Measurements from ENCODE around the gene ADCYAP1R1. TPM values are rescaled to one million over a fixed set of nuclear protein-coding genes. Genes with fewer than 3 reads are reported as not detected.
A peak's percentile ranks its signal among the peaks of the same experiment; 100 is the strongest.

The ADCYAP1R1 gene
- total RNA-seq, 5 donors from 2014 or later (not counting 1 experiment from before 2014, with no cell fraction given), result not detected

DNA sequence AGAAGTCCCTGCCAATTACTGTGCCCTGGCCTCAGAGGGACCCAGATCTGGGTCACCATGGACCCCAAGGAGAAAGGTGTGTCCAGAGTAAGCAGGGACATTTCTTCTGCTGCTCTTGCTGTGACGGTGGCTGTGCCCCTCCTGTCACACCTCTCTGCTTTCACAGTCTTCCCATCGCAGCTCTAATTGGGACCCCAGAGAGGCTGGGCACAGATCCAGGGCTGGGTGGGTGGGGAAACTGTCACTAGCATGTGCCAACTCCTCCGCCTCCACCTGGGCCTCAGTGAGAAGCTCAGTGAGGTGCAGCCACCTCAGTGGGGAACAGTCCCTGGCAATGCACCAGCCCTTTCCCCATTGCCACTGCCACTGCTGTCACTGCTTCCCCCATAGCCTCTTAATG lies 37.3 kb upstream of the ADCYAP1R1 start:
- Mint-ChIP-seq H3K36me3 (no peaks in the 10 kb centered on the region), H3K4me3 (no peak overlapping the region), H3K27ac (no peak overlapping the region), H3K27me3 (peaks cover 13 to 16% of the 10 kb centered on the region in 2 donors), H3K9me3 (peaks cover 0 to 7% (median 7%) of the 10 kb centered on the region in 3 donors), H3K4me1 (peaks cover 13 to 36% (median 20%) of the 10 kb centered on the region in 3 donors)
- ChIA-PET CTCF (no interaction called here), POLR2A (no interaction called here)
- Histone ChIP-seq H3K9me3 (no peaks in the 10 kb centered on the region), H3K4me3 (ENCODE audit: control insufficient read depth in 1 of 2, extremely low read depth in 1 of 2, low read length in 1 of 2) (no peak overlapping the region), H3K27me3 (replicated peaks in 1 of 2; ENCODE audit: control insufficient read depth in 2 of 2, extremely low read depth in 1 of 2, insufficient read depth in 2 of 2, low read length in 1 of 2) (peaks cover 0 to 8% of the 10 kb centered on the region in 2 experiments), H3K27ac (ENCODE audit: low read length) (no peak overlapping the region), H3K36me3 (ENCODE audit: control insufficient read depth in 2 of 2, extremely low read depth in 1 of 2, insufficient read depth in 1 of 2, low read length in 1 of 2) (no peaks in the 10 kb centered on the region), H3K4me1 (ENCODE audit: control insufficient read depth in 1 of 2, extremely low read depth in 1 of 2, insufficient read depth in 2 of 2, low read length in 2 of 2) (peaks cover 5 to 23% of the 10 kb centered on the region in 2 experiments)
- DNase-seq (no peak), ATAC-seq (replicated peaks in 1 of 4) (no peak)
- WGBS (ENCODE audit: insufficient coverage), result 67% methylated on average over 1 of the region's 3 CpGs

DNA sequence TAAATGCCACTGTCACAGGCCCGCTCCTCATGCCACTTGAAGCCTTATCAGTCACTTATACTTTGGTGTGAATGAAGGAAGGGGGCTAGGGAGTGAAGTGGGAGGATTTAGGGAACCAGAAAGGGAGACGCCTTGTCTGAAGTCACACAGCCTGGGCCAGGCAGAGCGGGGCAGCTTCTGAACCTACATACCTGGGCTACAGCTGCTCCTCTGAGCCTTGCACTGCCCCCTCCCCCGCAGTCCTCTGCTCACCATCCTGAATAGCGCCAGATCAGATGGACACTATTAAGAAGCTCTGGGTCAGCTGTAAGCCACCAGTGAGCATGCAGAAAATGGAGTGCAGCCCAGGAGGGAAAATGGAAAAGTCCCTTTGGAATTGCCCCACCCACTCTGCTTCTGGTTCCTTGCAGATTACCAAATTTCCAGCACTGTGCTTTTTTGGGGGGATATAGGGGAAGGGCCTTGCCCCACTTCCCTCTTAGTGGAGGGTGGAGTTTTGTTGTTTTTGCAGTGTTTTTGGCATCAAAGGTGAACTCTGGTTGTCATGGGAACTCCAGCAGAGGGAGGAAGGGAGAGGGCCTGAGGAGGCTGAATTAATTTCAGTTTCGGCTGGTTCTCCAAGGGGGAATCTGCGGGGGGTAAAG lies 35.0 kb upstream of the ADCYAP1R1 start:
- Mint-ChIP-seq H3K27me3 (peaks cover 13 to 16% of the 10 kb centered on the region in 2 donors), H3K9me3 (no peaks in the 10 kb centered on the region), H3K27ac (no peak overlapping the region), H3K4me1 (peaks cover 22 to 51% (median 30%) of the 10 kb centered on the region in 3 donors), H3K36me3 (no peaks in the 10 kb centered on the region), H3K4me3 (peak overlapping the region in 1 of 3 donors; percentile 57)
- Histone ChIP-seq H3K4me3 (ENCODE audit: control insufficient read depth in 1 of 2, extremely low read depth in 1 of 2, low read length in 1 of 2) (no peak overlapping the region), H3K9me3 (no peaks in the 10 kb centered on the region), H3K27me3 (replicated peaks in 1 of 2; ENCODE audit: control insufficient read depth in 2 of 2, extremely low read depth in 1 of 2, insufficient read depth in 2 of 2, low read length in 1 of 2) (peaks cover 0 to 8% of the 10 kb centered on the region in 2 experiments), H3K36me3 (ENCODE audit: control insufficient read depth in 2 of 2, extremely low read depth in 1 of 2, insufficient read depth in 1 of 2, low read length in 1 of 2) (no peaks in the 10 kb centered on the region), H3K27ac (ENCODE audit: low read length) (no peak overlapping the region), H3K4me1 (ENCODE audit: control insufficient read depth in 1 of 2, extremely low read depth in 1 of 2, insufficient read depth in 2 of 2, low read length in 2 of 2) (peaks cover 5 to 29% of the 10 kb centered on the region in 2 experiments)
- POLR2A ChIA-PET, result no interaction called here
- ATAC-seq (replicated peaks in 1 of 4), result peak in 2 of 4 experiments; percentile 37 to 83
- DNase-seq, result peak in 2 of 35 experiments; percentile 3 to 22
- CTCF ChIA-PET, result interaction anchor here in 1 of 2 donors (0.6 kb wide), 1 partner anchor 32 kb away, joined by 3 read pairs; no protein-coding TSS in a partner anchor
- WGBS (ENCODE audit: insufficient coverage), result 82% methylated on average over 5 of the region's 7 CpGs

DNA sequence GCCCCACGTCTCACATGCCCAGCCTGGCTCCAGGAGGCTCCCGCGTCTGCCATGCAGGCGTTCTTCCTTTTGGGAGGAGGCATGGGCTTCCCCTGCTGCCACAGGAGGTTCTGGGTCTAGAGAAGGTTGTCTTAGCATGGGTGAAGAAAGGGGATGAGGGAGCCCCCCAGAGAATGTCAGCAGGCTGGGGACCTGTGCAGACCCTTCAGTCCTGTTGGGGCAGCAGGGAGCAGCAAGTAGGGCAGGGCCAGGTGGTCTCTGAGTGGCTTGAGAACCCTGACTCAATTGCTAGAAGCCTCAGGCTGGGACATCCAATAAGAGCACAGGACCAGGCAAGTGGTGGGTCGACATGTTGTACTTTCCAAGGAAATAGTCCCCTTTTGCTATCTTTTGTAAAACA lies 34.4 kb upstream of the ADCYAP1R1 start:
- CTCF ChIA-PET, result interaction anchor here in 1 of 2 donors (0.6 to 0.7 kb wide), 2 partner anchors 33 kb away, joined by 3 read pairs; no protein-coding TSS in a partner anchor
- Histone ChIP-seq H3K4me3 (ENCODE audit: control insufficient read depth in 1 of 2, extremely low read depth in 1 of 2, low read length in 1 of 2) (no peak overlapping the region), H3K27ac (ENCODE audit: low read length) (no peak overlapping the region), H3K36me3 (ENCODE audit: control insufficient read depth in 2 of 2, extremely low read depth in 1 of 2, insufficient read depth in 1 of 2, low read length in 1 of 2) (no peaks in the 10 kb centered on the region), H3K4me1 (ENCODE audit: control insufficient read depth in 1 of 2, extremely low read depth in 1 of 2, insufficient read depth in 2 of 2, low read length in 2 of 2) (peaks cover 5 to 30% of the 10 kb centered on the region in 2 experiments), H3K9me3 (no peaks in the 10 kb centered on the region), H3K27me3 (replicated peaks in 1 of 2; ENCODE audit: control insufficient read depth in 2 of 2, extremely low read depth in 1 of 2, insufficient read depth in 2 of 2, low read length in 1 of 2) (peaks cover 0 to 8% of the 10 kb centered on the region in 2 experiments)
- no peak for DNase-seq
- POLR2A ChIA-PET, result no interaction called here
- Mint-ChIP-seq H3K27me3 (peaks cover 13 to 16% of the 10 kb centered on the region in 2 donors), H3K9me3 (no peaks in the 10 kb centered on the region), H3K27ac (no peak overlapping the region), H3K4me1 (peaks cover 25 to 57% (median 32%) of the 10 kb centered on the region in 3 donors), H3K4me3 (peak overlapping the region in 1 of 3 donors; percentile 57), H3K36me3 (no peaks in the 10 kb centered on the region)
- no CpG with 5 or more reads among the region's 5 CpGs for whole genome bisulfite sequencing (ENCODE audit: insufficient coverage)
- ATAC-seq (replicated peaks in 1 of 4), result peak in 1 of 4 experiments; percentile 46

DNA sequence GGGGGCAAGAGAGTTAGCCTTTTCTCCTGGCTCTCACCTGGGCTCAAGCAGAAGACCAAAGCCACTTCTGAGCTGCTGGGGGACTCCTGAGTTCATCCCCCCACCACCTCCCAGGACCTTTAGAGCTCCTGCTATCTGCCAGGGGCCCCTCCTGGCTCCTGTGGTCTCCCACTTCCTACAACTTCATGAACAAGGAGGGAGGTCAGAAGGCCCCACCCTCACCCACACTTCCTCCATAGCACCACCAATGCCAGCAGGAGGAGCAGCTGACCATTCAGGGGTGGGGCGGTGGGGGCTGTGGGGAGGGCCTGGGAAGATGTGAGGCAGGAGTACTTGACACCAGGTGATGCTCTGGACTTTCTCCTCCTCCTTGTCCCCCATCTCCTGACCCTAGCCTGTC lies 32.6 kb upstream of the ADCYAP1R1 start:
- peaks cover 5 to 46% of the 10 kb centered on the region in 2 experiments for H3K4me1 ChIP-seq (ENCODE audit: control insufficient read depth in 1 of 2, extremely low read depth in 1 of 2, insufficient read depth in 2 of 2, low read length in 2 of 2)
- Mint-ChIP-seq H3K36me3 (no peaks in the 10 kb centered on the region), H3K9me3 (no peaks in the 10 kb centered on the region), H3K27ac (no peak overlapping the region), H3K27me3 (peaks cover 5 to 7% of the 10 kb centered on the region in 2 donors), H3K4me3 (peak overlapping the region in 1 of 3 donors; percentile 36), H3K4me1 (peaks cover 40 to 75% (median 48%) of the 10 kb centered on the region in 3 donors)
- POLR2A ChIA-PET, result no interaction called here
- no peak overlapping the region for H3K27ac ChIP-seq (ENCODE audit: low read length)
- H3K9me3 ChIP-seq, result no peaks in the 10 kb centered on the region
- no peak overlapping the region for H3K4me3 ChIP-seq (ENCODE audit: control insufficient read depth in 1 of 2, extremely low read depth in 1 of 2, low read length in 1 of 2)
- DNase-seq (no peak), ATAC-seq (replicated peaks in 1 of 4) (no peak)
- H3K36me3 ChIP-seq (ENCODE audit: control insufficient read depth in 2 of 2, extremely low read depth in 1 of 2, insufficient read depth in 1 of 2, low read length in 1 of 2), result no peaks in the 10 kb centered on the region
- no CpG with 5 or more reads among the region's 1 CpG for WGBS (ENCODE audit: insufficient coverage)
- CTCF ChIA-PET, result interaction anchor here in 1 of 2 donors (0.9 kb wide), 1 partner anchor 14 kb away, joined by 3 read pairs; no protein-coding TSS in a partner anchor
- H3K27me3 ChIP-seq (replicated peaks in 1 of 2; ENCODE audit: control insufficient read depth in 2 of 2, extremely low read depth in 1 of 2, insufficient read depth in 2 of 2, low read length in 1 of 2), result peaks cover 0 to 3% of the 10 kb centered on the region in 2 experiments

DNA sequence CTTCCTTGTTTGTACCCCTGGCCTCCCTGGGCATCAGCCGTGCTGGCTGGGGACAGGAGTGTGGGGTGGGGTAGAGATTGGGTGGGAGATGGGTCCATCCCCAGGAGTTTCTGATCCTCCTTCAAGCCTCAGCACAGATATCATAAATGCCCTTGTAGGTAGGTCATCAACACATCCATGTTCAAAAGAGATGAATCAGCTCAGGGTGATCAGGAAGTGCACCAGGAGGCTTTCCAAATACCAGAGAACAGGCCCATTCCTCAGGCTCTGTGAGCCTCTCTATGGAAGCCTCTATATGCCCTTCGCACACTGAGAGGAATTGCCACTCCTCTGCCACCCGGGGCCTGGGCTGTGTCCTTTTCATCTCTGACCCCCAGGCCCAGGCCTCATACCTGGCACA lies 31.9 kb upstream of the ADCYAP1R1 start:
- H3K27me3 Mint-ChIP-seq, result peaks cover 4 to 5% of the 10 kb centered on the region in 2 donors
- DNase-seq, result no peak
- H3K9me3 Mint-ChIP-seq, result no peaks in the 10 kb centered on the region
- H3K27ac Mint-ChIP-seq, result no peak overlapping the region
- H3K4me3 Mint-ChIP-seq, result peak overlapping the region in 1 of 3 donors; percentile 36
- Histone ChIP-seq H3K9me3 (no peaks in the 10 kb centered on the region), H3K27me3 (replicated peaks in 1 of 2; ENCODE audit: control insufficient read depth in 2 of 2, extremely low read depth in 1 of 2, insufficient read depth in 2 of 2, low read length in 1 of 2) (peaks cover 0 to 2% of the 10 kb centered on the region in 2 experiments), H3K4me1 (ENCODE audit: control insufficient read depth in 1 of 2, extremely low read depth in 1 of 2, insufficient read depth in 2 of 2, low read length in 2 of 2) (peaks cover 5 to 50% of the 10 kb centered on the region in 2 experiments), H3K36me3 (ENCODE audit: control insufficient read depth in 2 of 2, extremely low read depth in 1 of 2, insufficient read depth in 1 of 2, low read length in 1 of 2) (no peaks in the 10 kb centered on the region), H3K4me3 (ENCODE audit: control insufficient read depth in 1 of 2, extremely low read depth in 1 of 2, low read length in 1 of 2) (no peak overlapping the region), H3K27ac (ENCODE audit: low read length) (no peak overlapping the region)
- WGBS (ENCODE audit: insufficient coverage), result 86% methylated on average over 1 of the region's 3 CpGs
- CTCF ChIA-PET, result interaction anchor here in 1 of 2 donors (0.9 kb wide), 1 partner anchor 13 kb away, joined by 3 read pairs; no protein-coding TSS in a partner anchor
- peaks cover 43 to 76% (median 52%) of the 10 kb centered on the region in 3 donors for H3K4me1 Mint-ChIP-seq
- POLR2A ChIA-PET, result no interaction called here
- ATAC-seq (replicated peaks in 1 of 4), result no peak
- H3K36me3 Mint-ChIP-seq, result no peaks in the 10 kb centered on the region

DNA sequence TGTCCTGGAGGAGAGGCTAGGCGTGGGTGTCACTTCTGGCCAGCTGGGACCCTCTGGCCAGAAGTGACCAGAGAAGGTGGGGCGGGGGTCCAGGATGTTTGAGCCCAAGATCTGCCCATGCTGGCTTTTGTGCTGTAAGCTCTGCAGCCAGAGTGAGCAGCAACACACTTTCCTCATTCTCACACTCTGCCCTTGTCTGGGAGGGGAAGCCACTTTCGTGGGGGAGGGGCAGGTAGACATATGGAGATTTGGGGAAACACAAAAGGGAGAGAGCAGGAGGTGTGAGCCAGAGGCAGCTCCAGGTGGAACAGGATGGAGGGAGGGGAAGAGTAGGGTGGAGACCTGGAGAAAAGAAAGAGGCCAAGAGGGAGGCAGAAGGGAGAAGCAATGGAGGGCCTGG lies 31.5 kb upstream of the ADCYAP1R1 start:
- Mint-ChIP-seq H3K36me3 (no peaks in the 10 kb centered on the region), H3K27ac (no peak overlapping the region), H3K9me3 (no peaks in the 10 kb centered on the region), H3K4me1 (peaks cover 43 to 75% (median 52%) of the 10 kb centered on the region in 3 donors), H3K4me3 (peak overlapping the region in 1 of 3 donors; percentile 36), H3K27me3 (peaks cover 4% of the 10 kb centered on the region in 2 donors)
- POLR2A ChIA-PET, result no interaction called here
- H3K4me1 ChIP-seq (ENCODE audit: control insufficient read depth in 1 of 2, extremely low read depth in 1 of 2, insufficient read depth in 2 of 2, low read length in 2 of 2), result peaks cover 5 to 50% of the 10 kb centered on the region in 2 experiments
- WGBS (ENCODE audit: insufficient coverage), result no CpG with 5 or more reads among the region's 3 CpGs
- ATAC-seq (replicated peaks in 1 of 4) (no peak), DNase-seq (no peak)
- no peak overlapping the region for H3K27ac ChIP-seq (ENCODE audit: low read length)
- no peak overlapping the region for H3K4me3 ChIP-seq (ENCODE audit: control insufficient read depth in 1 of 2, extremely low read depth in 1 of 2, low read length in 1 of 2)
- no peaks in the 10 kb centered on the region for H3K9me3 ChIP-seq
- no peaks in the 10 kb centered on the region for H3K36me3 ChIP-seq (ENCODE audit: control insufficient read depth in 2 of 2, extremely low read depth in 1 of 2, insufficient read depth in 1 of 2, low read length in 1 of 2)
- CTCF ChIA-PET, result no interaction called here
- H3K27me3 ChIP-seq (replicated peaks in 1 of 2; ENCODE audit: control insufficient read depth in 2 of 2, extremely low read depth in 1 of 2, insufficient read depth in 2 of 2, low read length in 1 of 2), result no peaks in the 10 kb centered on the region
